GM19455 (cell line): ENCODE measurements around the gene QARS1.
A peak's percentile ranks its signal among the peaks of the same experiment; 100 is the strongest.

ENCODE experiments used
- ATAC-seq: cut with Tn5 transposase; IDR thresholded peaks from one replicate; pipeline ENCODE4 v1.9.1; 2021; ENCODE audit not compliant: unreplicated experiment

QARS1 gene

DNA sequence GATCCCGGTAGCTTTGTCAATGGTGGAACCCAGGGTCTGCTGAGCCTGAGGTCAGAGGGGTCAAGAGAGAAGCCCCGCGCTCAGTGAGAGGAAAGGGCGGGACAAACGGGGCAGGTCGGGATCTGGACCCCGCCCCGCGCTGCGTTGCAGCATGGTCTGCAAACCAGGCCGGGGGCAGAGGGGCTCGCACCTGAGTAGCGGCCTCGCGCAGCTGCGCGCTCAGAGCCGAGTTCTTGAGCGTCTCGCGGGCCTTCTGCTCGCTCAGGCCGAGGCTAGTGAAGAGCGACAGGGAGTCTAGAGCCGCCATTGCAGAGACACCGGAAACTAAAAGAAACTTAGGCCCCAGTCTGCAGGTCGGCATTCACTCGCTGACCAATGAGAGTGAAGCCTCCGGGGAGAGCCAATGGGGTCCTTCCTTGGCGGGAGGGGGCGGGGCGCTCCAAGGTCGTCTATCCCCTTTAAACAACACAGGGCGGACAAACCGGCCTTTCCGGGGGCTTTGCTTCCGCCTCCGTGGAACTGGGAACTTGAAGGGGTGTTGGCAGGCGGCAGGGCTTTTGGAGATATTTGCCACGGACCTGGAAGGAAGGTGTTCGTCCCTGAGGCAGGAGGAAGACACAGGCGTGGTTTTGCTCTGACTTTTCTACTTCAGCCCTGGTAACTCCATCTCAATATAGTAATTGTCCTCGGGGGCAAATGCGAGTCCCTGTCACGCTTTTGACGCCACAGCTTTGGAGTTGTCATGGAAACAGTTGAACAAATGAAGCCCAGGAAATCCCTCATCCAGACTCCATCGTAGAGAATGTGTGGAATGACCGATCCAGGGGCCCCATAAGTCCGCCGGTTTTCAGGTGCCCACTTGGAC, at the start of gene QARS1:
Gene QARS1 (minus strand): TSS at position 331 of the 865 bp plus-strand sequence. CDS start 24 bp downstream, at position 307.
- peak; percentile 95 for ATAC-seq

DNA sequence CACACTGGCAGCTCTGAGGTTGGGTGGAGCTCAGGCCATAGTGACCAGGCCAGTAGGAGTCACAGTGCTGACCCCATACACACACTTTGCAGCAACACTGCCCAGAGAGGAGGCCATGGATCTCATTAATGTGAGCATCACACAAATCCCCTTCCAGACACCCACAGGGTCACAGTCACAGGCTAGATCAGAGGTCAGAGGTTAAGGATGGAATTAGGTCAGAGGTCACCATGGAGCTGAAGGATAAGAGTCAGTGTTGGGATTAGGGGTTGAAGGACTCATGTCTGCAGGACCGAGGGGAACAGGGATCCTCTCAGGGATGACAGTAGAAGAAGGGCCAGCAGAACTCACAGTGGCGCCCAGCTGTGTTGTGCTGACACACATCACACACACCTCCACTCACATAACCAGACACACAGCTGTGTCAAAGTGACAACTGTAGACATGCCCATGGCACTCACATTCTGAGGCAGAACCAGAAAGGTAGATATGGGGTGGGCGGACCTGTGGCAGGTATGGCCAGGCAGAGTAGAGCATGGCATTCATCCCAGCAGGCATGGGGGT, 48.9 kb upstream of the QARS1 start:
- ATAC-seq = no peak

DNA sequence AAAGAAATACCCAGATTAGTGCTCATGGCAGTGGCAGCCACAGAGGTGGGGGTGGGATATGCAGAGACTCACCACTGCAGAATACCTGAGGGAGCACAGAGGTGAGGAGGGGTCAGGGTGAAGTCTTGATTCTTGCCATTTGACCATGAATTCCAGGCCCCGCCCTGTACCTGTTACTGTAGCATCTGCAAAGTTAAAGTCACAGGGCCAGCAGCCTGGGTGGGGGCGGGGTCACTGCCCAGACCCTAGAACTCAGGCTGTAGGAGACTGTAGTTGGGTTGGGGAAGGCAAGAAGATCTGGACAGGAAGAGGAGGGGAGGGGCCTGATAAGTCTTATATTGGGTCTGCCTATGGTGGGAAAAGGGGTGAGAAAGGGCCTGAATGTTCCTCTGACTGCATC, 47.1 kb upstream of the QARS1 start:
- no peak for ATAC-seq

DNA sequence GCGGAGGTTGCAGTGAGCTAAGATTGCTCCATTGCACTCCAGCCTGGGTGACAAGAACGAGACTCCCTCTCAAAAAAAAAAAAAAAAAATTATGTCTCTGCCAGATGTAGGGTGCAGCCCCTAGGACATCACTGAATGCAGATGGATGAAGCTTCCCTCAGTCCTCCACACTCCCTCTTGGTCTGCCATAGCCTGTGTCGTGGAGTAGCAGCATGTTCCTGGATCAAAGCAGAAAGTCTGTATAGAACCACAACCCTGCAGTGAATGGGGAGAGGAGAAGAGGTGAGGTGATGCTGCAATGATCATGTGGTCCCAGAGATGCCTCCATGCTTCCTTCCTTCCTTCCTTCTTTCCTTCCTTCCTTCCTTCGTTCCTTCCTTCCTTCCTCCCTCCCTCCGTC, 43.6 kb upstream of the QARS1 start:
- ATAC-seq = no peak

DNA sequence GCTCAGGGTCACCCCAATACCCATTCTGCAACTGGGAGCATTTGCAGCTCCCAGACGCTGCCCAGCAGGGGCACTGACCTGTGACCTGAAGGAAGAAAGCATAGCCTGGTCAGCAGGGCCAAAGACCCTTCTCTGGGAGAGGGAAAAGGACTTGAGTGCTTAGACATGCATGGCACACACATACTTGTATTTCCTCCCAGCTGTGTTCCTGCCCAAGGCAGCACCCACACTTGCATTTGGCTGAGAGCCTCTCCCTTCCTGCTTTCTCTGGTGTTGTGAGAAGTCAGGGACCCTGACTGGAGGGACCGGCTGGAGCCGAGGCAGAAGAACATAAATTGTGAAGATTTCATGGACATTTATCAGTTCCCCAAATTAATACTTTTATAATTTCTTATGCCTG, 35.5 kb upstream of the QARS1 start:
- ATAC-seq = no peak

DNA sequence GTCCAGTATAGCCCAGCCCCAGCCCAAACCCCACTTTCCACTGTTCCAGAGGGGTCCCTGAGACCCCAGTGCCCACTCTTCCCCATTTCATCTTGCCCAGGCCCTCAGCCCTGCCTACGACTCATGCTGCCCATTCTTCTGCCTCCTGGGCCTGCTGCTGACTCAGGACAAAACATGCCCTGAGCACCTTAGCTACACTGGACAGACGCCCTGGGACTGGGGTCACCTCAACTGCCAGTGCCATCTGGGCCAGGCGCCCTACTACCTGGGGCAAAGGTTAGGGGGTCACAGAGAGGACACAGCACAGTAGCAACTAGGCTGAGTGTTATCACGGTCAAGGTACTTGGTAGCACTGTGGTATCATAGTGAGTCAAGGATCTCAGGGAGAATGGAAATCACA, 30.9 kb upstream of the QARS1 start:
- no peak for ATAC-seq

DNA sequence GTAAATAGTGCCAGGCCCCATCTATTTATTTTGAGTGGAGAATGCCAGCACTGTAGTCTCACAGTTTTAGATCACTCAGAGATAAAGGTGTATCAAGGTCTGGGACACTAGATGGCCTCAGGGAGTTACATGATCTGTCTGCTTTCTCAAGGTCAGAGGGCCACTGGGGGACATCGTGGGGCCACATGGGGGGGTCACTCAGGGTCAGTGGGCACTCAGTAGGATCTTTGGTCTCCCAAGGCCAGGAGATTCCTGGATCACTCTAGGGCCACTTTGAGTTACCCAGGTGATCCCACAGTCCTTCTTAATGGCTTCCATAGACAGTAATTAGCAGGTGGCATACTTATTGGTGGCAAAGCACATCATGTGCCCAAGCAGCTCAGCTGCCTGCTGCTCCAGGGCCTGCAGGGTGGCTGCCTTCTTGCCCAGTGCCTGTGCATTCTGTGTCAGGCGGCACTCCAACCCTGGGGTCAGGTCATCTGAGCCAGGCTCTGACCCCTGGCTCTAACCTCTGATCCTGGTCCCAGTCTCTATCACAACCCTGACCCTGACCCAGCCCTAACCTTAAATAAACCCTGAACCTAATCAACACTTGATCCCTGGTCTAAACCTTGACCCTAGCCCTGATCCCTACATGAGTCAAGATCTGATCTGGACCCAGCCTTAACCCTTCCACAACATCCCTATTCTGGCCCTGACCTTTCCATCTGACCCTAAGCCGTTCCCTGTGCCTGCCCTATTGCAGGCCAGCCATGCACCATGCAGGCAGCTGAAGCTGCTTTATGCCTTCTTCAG, 30.1 kb upstream of the QARS1 start:
- no peak for ATAC-seq

DNA sequence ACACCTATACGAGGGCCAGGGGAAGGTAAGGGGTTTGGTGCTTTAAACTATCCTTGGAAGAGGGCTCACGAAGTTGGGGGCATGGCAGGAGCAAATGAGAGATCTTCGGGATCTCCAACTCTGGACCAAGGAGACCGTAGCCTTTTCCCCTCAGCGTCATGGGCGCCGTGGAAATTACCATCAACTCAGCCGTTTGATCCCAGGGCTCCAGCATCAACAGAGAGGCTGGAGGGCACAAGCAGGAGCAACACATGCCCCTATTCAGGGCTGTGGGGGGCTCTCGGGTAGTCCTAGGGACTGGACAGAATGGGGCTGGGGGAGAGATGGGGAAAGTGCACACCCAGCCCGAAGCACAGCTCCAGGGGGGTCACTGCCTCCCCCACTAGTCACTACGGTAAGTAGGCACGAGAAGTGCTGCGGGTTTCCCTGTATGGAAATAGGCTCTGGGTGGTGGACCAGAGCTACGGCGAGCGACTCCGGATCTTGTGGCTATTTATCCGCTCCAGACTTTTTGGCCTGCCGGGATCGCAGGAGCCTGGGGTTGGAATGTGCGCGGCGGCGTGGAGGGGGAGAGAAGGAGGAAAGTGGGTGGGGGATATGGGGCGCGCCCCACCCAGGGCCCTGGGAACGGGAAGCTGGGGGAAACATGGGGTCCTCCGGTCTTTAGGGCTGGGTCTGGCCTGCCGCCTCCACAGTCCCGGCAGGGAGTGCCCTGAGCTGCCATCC, 28.8 kb upstream of the QARS1 start:
- ATAC-seq = no peak

DNA sequence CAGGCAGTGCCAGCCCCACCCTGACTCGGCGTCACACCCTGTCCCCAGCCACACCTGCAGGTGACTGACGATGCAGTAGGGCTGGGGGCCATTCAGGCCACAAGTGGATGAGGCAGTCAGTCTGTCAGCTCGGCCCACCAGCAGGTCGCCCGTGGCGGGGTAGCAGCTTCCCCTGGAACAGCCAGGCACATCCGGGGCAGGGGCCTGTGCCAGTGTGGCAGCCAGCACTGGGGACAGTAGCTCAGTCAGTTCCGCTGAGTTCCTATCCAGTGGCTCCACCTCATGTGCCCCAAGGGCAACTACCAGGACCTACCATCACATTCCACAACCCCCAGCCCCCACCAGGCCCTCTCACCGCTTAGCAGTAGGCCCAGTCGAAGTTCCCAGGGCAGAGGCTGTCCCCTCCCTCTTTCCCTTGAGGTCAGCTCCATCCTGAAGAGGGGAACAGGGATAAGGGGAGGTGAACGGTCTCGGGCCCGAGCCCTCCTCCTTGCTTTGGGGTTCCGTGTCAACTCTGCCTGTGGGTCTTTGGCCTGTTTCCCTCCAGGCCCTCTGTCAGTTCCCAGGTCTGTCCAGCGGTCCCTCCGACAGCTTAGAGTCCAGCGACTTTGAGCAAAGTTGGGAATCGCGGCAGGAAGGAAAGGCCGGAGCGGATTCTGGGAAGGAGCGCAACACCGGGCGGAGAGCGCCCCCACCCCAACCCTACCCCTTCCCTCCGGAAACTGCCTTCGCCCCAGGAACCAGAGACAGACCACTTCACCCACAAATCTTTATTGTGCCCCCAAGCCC, 28.1 kb upstream of the QARS1 start, which contains the start of gene LAMB2:
Gene LAMB2 (minus strand): TSS at position 614 of the 789 bp plus-strand sequence. CDS start 183 bp downstream, at position 431.
- ATAC-seq = no peak

DNA sequence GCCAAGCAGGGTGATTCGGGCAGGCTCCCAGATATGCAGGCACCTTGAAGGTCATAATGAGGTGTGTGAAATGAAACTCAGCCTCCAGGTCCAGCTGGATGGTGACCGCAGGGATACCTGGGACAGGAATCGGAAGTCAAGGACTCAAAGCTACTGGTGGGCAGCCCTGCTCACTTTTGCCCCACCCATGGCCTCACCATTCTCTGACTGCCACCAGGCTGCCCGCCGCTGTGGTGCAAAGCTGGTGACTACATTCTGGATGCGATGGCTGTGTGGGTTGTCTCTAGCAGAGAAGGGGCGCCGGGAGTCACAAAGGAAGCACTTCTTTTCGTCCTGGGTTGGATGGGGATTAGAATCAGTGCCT, 27.5 kb upstream of the QARS1 start:
- ATAC-seq = no peak

DNA sequence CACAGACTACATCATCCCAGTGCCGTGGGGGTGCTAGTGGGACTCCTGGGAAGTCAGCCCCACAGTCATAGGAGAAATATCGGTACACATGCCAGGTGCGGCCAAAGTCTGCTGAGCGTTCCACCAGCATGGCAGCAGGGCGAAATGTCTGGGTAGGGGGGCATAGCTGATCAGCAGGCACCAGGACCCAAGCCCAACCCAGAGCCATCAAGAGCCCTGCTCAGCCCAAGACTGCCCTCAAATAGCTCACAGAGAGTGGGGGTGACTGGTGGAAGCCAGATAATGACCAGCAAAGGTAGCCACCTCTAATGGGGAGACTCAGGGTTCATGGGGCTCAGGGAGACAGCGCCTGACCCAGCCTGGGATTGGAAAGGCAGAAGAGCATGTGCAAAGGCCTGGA, 27.0 kb upstream of the QARS1 start:
- no peak for ATAC-seq

DNA sequence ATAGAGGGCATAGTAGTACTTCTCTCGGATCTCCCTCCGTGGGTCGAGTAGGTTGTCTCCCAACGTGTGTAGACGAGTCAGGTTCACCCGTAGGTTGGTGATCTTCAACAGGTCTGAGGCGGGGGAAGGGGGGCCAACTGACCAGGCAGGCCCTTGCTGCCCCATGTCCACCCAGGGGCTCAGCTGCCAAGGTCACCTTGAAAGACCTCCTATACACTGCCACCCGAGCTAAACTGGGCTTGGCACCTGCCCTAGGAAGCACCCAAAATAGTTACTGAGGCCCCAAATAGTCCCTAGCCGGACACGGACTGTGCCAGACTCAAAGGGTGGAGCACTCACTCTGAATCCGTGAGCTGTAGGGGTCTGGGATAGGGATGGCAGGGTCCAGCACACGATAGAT, 26.5 kb upstream of the QARS1 start:
- no peak for ATAC-seq

DNA sequence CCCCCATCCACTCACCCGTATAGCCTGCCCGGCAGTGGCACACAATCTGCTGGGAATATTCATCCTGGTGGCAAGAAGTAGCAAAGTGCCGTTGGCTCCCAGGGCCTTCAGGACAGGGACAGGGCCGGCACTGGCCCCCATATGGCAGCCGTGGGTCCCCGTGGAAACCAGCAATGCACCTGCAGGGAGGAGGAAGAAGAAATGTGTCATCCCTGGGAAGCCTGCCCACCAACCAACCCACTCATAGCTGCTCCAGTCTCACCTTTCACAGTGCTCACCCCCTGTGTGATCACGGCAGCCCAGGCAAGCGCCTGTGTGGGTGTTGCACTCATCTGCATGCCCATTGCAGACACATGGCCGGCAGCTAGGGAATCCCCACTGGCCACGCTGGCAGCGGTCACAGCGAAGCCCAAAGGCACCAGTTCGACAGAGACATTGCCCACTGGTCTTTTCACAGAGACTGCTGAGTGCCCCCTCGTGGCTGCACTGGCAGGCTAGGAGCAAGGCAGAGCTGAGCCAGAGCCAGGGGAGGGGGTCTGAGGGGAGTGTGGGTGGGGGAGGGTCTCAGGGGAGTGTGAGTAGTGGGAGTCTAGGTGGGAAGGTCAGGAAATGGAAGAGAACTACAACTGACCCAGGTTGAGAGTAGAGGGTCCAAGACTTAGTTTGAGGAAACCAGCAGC, 20.6 kb upstream of the QARS1 start:
- no peak for ATAC-seq

DNA sequence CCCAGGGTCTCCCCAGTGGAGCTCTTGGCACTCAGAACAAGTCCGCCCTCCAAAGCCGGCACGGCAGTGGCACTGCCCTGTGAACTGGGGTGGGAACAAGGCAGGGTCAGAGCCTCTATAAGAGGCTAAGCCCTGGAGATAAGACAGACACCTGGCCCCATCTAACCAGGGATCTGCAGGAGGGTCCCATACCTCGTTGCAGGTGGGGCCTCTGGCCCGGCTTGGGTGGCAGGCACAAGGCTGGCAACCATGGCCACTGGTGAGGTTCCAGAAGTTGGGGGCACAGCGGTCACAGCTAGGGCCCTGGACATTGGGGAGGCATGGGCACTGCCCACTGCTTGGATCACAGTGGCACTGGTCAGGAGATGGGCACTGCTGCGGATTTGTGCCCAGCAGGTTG, 19.6 kb upstream of the QARS1 start:
- no peak for ATAC-seq

DNA sequence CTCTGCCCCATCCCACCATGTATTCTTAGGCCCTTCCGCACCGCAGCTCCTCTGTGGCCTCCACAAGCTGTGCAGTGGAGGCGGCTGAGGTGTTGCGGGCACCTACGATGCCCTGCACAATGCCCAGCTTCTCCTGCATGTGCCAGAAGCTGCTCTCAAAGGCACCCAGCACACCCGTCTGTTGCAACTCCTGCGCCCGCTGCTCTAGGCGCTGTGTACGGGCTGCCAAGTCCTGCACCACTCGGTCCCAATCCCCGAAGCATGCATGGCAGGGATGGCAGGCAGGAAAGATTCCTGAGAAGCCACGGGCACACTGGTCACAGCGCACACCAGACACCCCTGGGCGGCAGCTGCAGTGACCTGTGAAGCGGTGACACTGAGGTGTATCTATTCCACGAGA, 19.1 kb upstream of the QARS1 start:
- no peak for ATAC-seq

DNA sequence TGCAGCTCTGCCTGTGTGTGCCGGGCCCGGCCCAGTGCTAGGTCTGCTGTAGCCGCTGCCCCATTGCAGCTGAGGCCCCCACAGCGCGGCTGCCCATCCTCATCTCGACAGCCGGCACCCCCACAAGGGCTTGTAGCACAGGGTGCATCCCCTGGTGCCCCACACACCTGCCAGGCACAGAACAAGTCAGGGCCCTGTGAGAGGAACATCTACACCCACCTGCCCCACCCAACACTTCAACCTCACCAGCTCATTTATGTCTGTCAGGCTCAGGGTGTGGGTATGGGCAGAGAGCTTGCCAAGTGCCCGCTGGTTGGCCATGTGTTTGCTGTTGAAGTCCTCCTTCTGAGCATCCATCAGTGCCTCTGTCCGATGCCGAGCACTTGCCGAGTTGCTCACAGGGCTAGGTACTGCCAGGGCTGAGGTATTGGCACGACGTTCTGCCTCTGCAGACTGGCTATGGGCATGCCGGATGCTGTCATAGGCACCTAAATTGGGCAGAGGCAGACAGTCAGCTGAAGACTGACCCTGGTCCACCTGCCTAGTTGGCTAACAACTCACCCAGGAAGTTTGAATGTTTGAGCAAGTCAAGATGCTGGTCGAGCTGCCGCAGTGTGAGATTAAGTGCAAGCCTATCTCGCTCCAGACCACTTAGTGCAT, 18.5 kb upstream of the QARS1 start:
- ATAC-seq = no peak

DNA sequence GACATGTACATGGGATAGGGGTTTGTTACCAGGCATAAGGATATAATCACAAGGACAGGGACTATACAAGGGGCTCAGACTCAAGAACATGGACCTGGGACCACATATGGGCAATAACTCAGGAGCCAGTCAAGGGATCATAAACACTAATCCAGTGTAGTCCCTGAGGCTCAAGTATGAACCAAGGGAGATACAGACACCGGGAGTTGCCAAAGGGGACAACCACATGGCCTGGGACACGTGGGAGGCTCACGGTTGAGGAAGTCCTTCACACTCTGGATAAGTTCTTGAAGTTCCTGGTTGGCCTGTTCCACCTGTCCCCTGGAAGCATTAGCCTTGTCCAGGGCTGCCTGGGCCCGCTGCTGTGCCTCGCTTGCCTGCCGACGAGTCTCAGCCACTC, 17.9 kb upstream of the QARS1 start:
- no peak for ATAC-seq

DNA sequence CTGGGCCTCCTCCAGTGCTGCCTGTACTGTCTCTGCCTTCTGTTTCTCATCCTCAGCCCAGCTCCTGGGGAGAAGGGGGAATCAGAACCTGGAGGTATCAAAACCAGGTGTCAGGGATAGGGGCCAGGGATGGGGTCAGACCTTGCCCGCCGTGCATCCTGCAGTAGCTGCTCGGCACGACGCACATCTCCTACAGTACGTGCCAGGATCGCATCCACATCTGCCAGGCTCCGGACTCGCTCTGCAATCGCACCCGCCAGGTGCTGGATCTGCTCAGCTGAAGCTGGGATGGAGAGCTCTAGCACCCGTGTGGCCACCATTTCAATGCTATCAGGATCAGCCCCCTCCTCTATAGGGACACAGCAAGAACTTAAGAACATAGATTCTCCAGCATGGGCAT, 17.5 kb upstream of the QARS1 start:
- ATAC-seq = no peak

DNA sequence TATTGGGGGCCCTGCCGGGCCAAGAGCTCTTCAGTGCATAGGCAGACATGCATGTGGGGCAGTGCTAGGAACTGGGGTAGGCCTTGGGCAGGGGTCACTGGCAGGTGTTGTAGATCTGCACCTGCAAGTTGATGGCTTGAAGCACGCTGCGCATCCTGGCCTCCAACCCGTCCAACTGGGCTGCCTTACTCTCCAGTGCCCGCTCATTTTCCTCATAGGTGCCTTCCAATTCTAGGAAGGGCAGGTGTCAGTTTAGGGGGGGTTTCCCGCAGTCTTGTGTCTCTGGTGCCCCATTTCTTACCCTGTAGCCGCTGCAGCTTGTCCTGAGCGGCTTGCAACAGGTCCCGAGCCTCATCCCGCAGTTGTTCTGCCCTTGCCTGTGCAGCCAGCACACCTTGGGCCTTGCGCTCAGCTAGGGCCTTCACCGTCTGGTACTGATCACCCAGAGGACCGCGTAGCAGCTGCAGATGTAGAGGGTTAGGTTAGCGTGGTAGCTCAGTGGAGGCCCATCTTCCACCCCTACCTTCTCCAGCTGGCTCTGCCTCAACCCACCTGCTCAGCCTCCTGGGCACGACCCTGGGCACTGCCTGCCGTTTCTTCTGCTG, 16.7 kb upstream of the QARS1 start:
- ATAC-seq = no peak
